SU-DHL-6 (cell line): ENCODE measurements around the gene LILRA5.

Experiments
- EZH2phosphoT487 ChIP-seq: fragments of 200-600 bp; sonication (generic), shearing (Covaris generic); conservative IDR thresholded peaks from 2 replicates; pipeline ENCODE4 v1.6.1; 2018; ENCODE audit warnings: mild to moderate bottlenecking, antibody characterized with exemption, low read length, moderate library complexity, mixed read lengths
- TF ChIP-seq, protein P1 (sequence below): fragments of 200-600 bp; sonication (generic); IDR thresholded peaks from one replicate; pipeline ENCODE4 v1.5.1; 2017; ENCODE audit warnings: antibody characterized with exemption, mild to moderate bottlenecking, low read length, moderate library complexity; ENCODE audit not compliant: insufficient read depth, poor library complexity, severe bottlenecking

DNA sequence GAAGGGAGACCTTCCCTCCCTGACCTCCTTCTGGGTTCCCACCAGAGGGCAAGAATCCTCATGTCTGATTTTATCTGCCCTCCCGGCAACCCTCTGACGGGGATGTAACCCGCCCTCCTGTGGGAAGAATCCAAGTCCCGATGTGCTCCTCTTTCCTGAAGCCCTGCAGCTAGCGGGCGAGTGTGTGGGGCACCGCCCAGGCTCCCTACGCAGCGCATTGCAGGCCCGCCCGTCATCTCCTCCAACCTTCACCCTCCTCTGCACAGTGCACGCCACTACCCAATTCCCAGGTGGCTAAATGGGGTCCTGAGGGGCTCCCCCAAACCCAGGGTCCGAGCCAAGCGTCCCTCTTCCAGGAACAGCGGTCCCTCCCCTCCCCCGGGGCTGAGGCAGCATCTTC is 44.4 kb upstream of the LILRA5 start:
- TF ChIP-seq, protein P1, sequence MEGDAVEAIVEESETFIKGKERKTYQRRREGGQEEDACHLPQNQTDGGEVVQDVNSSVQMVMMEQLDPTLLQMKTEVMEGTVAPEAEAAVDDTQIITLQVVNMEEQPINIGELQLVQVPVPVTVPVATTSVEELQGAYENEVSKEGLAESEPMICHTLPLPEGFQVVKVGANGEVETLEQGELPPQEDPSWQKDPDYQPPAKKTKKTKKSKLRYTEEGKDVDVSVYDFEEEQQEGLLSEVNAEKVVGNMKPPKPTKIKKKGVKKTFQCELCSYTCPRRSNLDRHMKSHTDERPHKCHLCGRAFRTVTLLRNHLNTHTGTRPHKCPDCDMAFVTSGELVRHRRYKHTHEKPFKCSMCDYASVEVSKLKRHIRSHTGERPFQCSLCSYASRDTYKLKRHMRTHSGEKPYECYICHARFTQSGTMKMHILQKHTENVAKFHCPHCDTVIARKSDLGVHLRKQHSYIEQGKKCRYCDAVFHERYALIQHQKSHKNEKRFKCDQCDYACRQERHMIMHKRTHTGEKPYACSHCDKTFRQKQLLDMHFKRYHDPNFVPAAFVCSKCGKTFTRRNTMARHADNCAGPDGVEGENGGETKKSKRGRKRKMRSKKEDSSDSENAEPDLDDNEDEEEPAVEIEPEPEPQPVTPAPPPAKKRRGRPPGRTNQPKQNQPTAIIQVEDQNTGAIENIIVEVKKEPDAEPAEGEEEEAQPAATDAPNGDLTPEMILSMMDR, result no peak
- no peak for TF ChIP-seq EZH2phosphoT487
